ENCODE measurements around the gene PASK.

PASK gene

DNA sequence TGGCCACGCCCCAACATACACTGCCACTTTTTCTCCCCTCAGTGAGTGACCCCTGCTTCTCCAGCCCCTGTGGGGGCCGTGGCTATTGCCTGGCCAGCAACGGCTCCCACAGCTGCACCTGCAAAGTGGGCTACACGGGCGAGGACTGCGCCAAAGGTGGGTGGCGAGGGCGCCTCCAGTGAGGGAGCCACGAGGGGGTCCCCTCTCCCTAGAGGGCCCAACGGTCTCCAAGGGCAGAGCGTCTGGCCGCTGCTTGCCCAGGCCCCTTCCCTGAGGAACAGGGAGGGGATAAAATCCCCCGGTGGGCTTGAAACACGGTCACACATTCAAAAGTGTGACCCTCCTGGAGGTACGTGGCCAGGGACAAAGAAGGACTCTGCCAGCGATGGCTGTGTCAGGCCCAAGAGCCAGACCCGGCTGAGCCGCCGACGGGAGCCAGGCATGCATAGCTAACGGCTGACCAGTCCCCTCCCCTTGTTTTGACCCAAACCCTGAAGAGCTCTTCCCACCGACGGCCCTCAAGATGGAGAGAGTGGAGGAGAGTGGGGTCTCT lies 84.4 kb downstream of the PASK start:
- H3K36me3 ChIP-seq (ENCODE audit: control insufficient read depth, low read depth, low read length) = no peaks in the 10 kb centered on the region
- H3K9me3 ChIP-seq (ENCODE audit: control insufficient read depth, low read depth, low read length) = no peaks in the 10 kb centered on the region
- H3K27ac ChIP-seq (ENCODE audit: low read length) = no peak overlapping the region

DNA sequence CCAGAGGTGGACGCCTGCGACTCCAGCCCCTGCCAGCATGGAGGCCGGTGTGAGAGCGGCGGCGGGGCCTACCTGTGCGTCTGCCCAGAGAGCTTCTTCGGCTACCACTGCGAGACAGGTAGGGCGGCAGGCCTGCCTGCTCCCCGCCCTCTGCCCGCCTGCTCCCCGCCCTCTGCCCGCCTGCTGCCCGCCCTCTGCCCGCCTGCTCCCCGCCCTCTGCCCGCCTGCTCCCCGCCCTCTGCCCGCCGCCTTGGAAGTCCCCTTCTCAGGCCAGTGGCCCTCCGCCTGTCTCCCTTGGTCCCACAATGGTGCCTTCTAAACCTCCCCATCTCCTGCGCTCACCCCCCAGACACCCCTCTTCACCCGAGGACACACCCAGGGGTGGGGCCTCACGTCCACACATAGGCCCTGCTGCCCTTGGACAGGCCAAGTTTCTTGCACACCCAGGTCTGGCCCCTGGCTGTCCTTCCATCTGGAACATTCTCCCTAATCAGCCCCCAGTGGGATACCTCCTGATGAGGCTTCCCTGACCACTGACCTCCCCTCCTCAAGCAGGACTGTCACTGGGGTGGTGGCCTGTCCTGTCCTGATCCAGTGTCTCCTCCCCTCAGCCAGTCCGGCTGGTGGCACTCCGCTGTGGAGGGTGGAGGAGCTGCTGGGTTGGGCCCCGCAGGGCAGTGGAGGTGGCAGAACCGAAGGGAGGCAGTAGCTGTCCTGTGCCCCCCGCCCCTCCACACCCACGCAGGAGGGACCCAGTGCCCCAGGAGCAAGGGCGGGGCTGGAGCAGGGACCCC lies 85.1 kb downstream of the PASK start:
- Histone ChIP-seq H3K36me3 (ENCODE audit: control insufficient read depth, low read depth, low read length) (no peaks in the 10 kb centered on the region), H3K27me3 (ENCODE audit: control insufficient read depth, insufficient read depth, low read length) (no peaks in the 10 kb centered on the region), H3K4me1 (ENCODE audit: control insufficient read depth, low read depth, low read length) (no peaks in the 10 kb centered on the region), H3K9ac (ENCODE audit: low read length) (no peak overlapping the region), H3K4me3 (ENCODE audit: low read length) (peak overlapping the region; percentile 17), H3K27ac (ENCODE audit: low read length) (no peak overlapping the region), H3K9me3 (ENCODE audit: control insufficient read depth, low read depth, low read length) (no peaks in the 10 kb centered on the region)

More for the DNA sequence above, 84.4 kb downstream of the PASK start:
- Histone ChIP-seq H3K27me3 (ENCODE audit: control insufficient read depth, insufficient read depth, low read length) (no peaks in the 10 kb centered on the region), H3K4me3 (ENCODE audit: low read length) (no peak overlapping the region), H3K4me1 (ENCODE audit: control insufficient read depth, low read depth, low read length) (no peaks in the 10 kb centered on the region), H3K9ac (ENCODE audit: low read length) (no peak overlapping the region)

DNA sequence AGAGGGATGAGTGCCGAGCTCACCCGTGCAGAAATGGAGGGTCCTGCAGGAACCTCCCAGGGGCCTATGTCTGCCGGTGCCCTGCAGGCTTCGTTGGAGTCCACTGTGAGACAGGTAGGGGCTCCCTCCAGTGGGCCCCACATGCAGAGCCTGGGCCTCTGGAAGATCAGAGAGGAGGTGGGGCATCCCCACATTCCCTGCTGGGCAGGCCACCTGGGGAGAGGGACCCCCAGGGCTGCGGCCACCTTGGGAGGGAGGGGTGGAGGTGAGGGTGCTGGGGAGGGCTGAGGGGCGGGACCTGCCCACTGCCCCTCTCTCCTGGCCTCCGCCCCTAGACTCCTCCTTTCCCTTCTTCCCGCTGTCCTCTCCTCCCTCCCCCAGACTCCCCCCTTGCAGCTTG lies 85.7 kb downstream of the PASK start:
- Histone ChIP-seq H3K4me3 (ENCODE audit: low read length) (peak overlapping the region; percentile 17), H3K27me3 (ENCODE audit: control insufficient read depth, insufficient read depth, low read length) (no peaks in the 10 kb centered on the region), H3K4me1 (ENCODE audit: control insufficient read depth, low read depth, low read length) (no peaks in the 10 kb centered on the region), H3K9ac (ENCODE audit: low read length) (no peak overlapping the region), H3K9me3 (ENCODE audit: control insufficient read depth, low read depth, low read length) (no peaks in the 10 kb centered on the region), H3K27ac (ENCODE audit: low read length) (no peak overlapping the region), H3K36me3 (ENCODE audit: control insufficient read depth, low read depth, low read length) (no peaks in the 10 kb centered on the region)

DNA sequence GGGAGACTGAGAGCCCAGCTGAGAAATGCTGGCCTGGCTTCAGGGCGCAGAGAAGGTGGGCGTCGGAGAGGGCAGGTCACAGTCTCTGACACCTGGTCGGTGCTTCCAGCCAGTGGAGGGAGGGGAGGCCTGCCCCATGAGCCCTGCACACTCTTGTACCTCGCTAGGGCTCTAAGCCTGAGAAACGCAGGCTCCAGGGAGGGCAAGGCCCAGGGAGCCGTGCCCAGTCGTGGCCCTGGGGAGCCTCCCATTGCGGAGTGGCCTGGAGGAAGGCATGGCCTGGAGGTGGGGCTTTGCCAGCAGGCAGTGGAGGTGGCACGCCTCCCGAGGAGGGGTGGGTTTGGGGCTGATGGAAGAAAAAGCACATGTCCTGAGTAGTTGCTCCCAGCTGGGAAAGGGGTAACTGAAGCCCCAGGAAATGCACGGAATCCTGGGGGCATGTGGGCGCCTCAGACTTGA lies 86.2 kb downstream of the PASK start:
- no peak overlapping the region for H3K9ac ChIP-seq (ENCODE audit: low read length)
- H3K27ac ChIP-seq (ENCODE audit: low read length) = no peak overlapping the region
- H3K4me3 ChIP-seq (ENCODE audit: low read length) = no peak overlapping the region
- H3K36me3 ChIP-seq (ENCODE audit: control insufficient read depth, low read depth, low read length) = no peaks in the 10 kb centered on the region
- no peaks in the 10 kb centered on the region for H3K4me1 ChIP-seq (ENCODE audit: control insufficient read depth, low read depth, low read length)
- no peaks in the 10 kb centered on the region for H3K9me3 ChIP-seq (ENCODE audit: control insufficient read depth, low read depth, low read length)
- H3K27me3 ChIP-seq (ENCODE audit: control insufficient read depth, insufficient read depth, low read length) = no peaks in the 10 kb centered on the region

DNA sequence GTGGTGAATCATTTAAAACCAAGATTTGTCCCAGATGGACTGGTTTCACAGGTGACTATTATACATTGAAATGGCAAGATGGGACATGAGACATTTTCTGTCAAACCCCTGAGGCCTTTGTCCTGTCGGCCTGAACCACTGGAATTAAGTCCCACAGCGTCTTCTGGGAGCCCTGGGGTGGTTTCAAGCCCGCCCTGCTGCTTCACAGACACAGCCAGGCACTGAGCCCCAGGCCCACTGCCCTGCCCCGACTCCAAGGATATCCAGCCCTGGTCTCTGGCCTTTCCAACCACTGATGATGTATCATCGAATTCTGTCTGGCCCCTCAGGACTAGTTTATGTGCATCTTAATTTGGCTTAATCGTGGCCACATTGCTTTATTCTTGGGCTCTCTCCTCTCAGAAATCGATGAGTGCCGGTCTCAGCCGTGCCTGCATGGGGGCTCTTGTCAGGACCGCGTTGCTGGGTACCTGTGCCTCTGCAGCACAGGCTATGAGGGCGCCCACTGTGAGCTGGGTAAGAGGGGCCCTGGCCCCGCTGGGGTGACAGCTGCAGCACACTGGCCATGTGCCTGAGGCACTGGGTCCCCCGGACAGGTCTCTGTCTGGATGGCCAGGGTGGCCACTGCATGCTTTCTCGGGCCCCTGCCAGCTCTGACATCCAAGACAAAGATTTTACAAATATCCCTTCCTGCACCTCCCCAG lies 86.7 kb downstream of the PASK start:
- Histone ChIP-seq H3K9ac (ENCODE audit: low read length) (no peak overlapping the region), H3K4me1 (ENCODE audit: control insufficient read depth, low read depth, low read length) (no peaks in the 10 kb centered on the region), H3K27ac (ENCODE audit: low read length) (no peak overlapping the region), H3K9me3 (ENCODE audit: control insufficient read depth, low read depth, low read length) (no peaks in the 10 kb centered on the region), H3K36me3 (ENCODE audit: control insufficient read depth, low read depth, low read length) (no peaks in the 10 kb centered on the region), H3K4me3 (ENCODE audit: low read length) (no peak overlapping the region), H3K27me3 (ENCODE audit: control insufficient read depth, insufficient read depth, low read length) (no peaks in the 10 kb centered on the region)

DNA sequence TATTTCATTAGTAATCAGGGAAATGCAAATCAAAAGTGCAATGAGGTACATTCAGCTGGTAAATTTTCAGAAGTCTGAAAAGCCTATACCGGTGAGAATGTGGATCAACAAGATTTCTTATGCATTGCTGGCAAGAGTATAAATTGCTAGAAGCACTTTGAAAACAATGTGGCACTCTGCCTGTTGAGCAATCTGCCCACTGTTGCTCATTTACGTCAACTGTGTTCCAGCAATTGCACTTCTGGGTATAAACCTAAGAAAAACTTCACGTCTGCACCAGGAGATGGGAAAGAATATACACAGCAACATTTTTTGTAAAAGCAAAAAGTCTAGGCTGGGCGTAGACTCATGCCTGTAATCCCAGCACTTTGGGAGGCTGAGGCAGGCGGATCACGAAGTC lies 88.0 kb downstream of the PASK start:
- H3K9me3 ChIP-seq (ENCODE audit: control insufficient read depth, low read depth, low read length) = no peaks in the 10 kb centered on the region
- H3K9ac ChIP-seq (ENCODE audit: low read length) = no peak overlapping the region
- H3K36me3 ChIP-seq (ENCODE audit: control insufficient read depth, low read depth, low read length) = no peaks in the 10 kb centered on the region
- no peaks in the 10 kb centered on the region for H3K27me3 ChIP-seq (ENCODE audit: control insufficient read depth, insufficient read depth, low read length)
- no peak overlapping the region for H3K4me3 ChIP-seq (ENCODE audit: low read length)
- H3K27ac ChIP-seq (ENCODE audit: low read length) = no peak overlapping the region
- H3K4me1 ChIP-seq (ENCODE audit: control insufficient read depth, low read depth, low read length) = no peaks in the 10 kb centered on the region
